ENCODE results near the gene KIAA1755.
"Not testable (repeated sequence)": the region's sequence is repeated elsewhere in the genome, so short reads cannot be mapped to it uniquely, and the experiment has no call there.

The KIAA1755 gene

GRCh38 chr20:38256966-38257365, 3.6 kb downstream of the KIAA1755 start:
- H3K4me1 ChIP-seq (ENCODE audit: control insufficient read depth in 1 of 2, insufficient read depth in 2 of 2, low read length in 2 of 2) = peaks cover 5 to 42% of the 10 kb centered on the region in 2 donors
- no peaks in the 10 kb centered on the region for H3K36me3 ChIP-seq (ENCODE audit: control insufficient read depth in 1 of 2, insufficient read depth in 2 of 2, low read length in 2 of 2)
- no peak overlapping the region for H3K27ac ChIP-seq (ENCODE audit: low read length)
- no peaks in the 10 kb centered on the region for H3K9me3 ChIP-seq (ENCODE audit: control insufficient read depth in 1 of 2, low read length in 2 of 2)
- H3K27me3 ChIP-seq (ENCODE audit: low read depth, low read length) = peaks cover 5% of the 10 kb centered on the region
- H3K4me3 ChIP-seq (ENCODE audit: low read depth in 1 of 2, low read length in 2 of 2) = no peak overlapping the region

DNA sequence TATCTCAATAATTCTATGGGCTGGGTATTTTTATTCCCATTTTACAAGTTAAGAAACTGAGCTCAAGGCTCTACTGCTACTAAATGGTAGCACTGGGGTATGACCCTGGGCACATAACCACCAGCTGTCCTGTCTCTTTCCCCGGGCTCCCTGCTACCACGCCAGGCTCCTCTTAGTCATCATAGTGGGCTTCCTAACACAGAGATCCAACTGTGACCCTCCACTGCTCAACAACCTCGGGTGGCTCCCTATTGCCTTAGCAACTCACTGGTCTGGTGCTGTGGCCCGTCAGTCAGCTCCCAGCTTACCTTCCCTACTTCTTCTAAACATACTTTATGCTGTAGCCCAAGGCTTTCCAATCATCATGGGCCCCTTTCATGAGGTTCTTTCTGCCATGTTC, 4.5 kb downstream of the KIAA1755 start:
- peaks cover 5% of the 10 kb centered on the region for H3K27me3 ChIP-seq (ENCODE audit: low read depth, low read length)
- H3K4me3 ChIP-seq (ENCODE audit: low read depth in 1 of 2, low read length in 2 of 2) = no peak overlapping the region
- no peaks in the 10 kb centered on the region for H3K36me3 ChIP-seq (ENCODE audit: control insufficient read depth in 1 of 2, insufficient read depth in 2 of 2, low read length in 2 of 2)
- H3K27ac ChIP-seq (ENCODE audit: low read length) = peak overlapping the region; percentile 68
- peaks cover 7 to 45% of the 10 kb centered on the region in 2 donors for H3K4me1 ChIP-seq (ENCODE audit: control insufficient read depth in 1 of 2, insufficient read depth in 2 of 2, low read length in 2 of 2)
- no peaks in the 10 kb centered on the region for H3K9me3 ChIP-seq (ENCODE audit: control insufficient read depth in 1 of 2, low read length in 2 of 2)

- no peaks in the 10 kb centered on the region for H3K36me3 ChIP-seq (ENCODE audit: control insufficient read depth in 1 of 2, insufficient read depth in 2 of 2, low read length in 2 of 2)
- peaks cover 7 to 45% of the 10 kb centered on the region in 2 donors for H3K4me1 ChIP-seq (ENCODE audit: control insufficient read depth in 1 of 2, insufficient read depth in 2 of 2, low read length in 2 of 2)
- peak overlapping the region; percentile 68 for H3K27ac ChIP-seq (ENCODE audit: low read length)
- peaks cover 5% of the 10 kb centered on the region for H3K27me3 ChIP-seq (ENCODE audit: low read depth, low read length)
- H3K9me3 ChIP-seq (ENCODE audit: control insufficient read depth in 1 of 2, low read length in 2 of 2) = no peaks in the 10 kb centered on the region
- H3K4me3 ChIP-seq (ENCODE audit: low read depth in 1 of 2, low read length in 2 of 2) = no peak overlapping the region
Observed at GRCh38 chr20:38255393-38255792, 5.1 kb downstream of the KIAA1755 start.

DNA sequence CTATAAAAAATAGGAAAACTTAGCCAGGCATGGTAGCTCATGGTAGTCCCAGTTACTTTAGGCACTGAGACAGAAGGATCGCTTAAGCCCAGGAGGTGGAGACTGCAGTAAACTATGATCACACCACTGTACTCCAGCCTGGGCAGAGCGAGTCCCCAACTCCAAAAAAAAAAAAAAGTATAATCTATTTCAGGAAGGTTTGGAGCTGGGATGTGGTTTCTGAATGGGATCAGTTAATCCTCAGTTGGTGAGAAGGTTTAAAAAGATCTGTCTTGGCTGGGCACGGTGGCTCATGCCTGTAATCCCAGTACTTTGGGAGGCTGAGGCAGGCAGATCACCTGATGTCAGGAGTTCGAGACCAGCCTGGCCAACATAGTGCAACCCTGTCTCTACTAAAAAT, 5.9 kb downstream of the KIAA1755 start:
- not testable (repeated sequence) for H3K36me3 ChIP-seq (ENCODE audit: control insufficient read depth in 1 of 2, insufficient read depth in 2 of 2, low read length in 2 of 2); H3K9me3 ChIP-seq (ENCODE audit: control insufficient read depth in 1 of 2, low read length in 2 of 2); H3K4me3 ChIP-seq (ENCODE audit: low read depth in 1 of 2, low read length in 2 of 2); H3K27ac ChIP-seq (ENCODE audit: low read length); H3K27me3 ChIP-seq (ENCODE audit: low read depth, low read length)
- H3K4me1 ChIP-seq (ENCODE audit: control insufficient read depth in 1 of 2, insufficient read depth in 2 of 2, low read length in 2 of 2) = peaks cover 7 to 41% of the 10 kb centered on the region in 2 donors

DNA sequence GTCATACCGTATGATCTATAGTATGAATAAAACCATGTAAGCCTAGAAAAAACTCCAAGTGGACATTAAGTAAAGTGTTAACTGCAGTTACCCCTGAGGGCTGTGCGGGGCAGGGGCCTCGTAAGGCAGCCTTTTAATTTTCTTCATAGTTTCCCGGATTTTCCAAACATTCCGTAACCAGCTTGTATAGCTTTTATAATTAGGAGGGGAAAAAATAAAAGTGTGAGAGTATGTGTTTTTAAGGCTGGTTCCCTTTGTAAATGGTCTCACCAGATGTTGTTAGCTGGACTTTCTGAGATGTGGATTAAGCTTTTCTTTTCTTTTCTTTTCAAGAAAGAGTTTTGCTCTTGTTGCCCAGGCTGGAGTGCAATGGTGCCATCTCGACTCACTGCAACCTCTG, 7.0 kb downstream of the KIAA1755 start:
- Histone ChIP-seq H3K9me3 (ENCODE audit: control insufficient read depth in 1 of 2, low read length in 2 of 2) (no peaks in the 10 kb centered on the region), H3K36me3 (ENCODE audit: control insufficient read depth in 1 of 2, insufficient read depth in 2 of 2, low read length in 2 of 2) (no peaks in the 10 kb centered on the region), H3K4me3 (ENCODE audit: low read depth in 1 of 2, low read length in 2 of 2) (no peak overlapping the region), H3K27ac (ENCODE audit: low read length) (no peak overlapping the region), H3K4me1 (ENCODE audit: control insufficient read depth in 1 of 2, insufficient read depth in 2 of 2, low read length in 2 of 2) (peaks cover 7 to 42% of the 10 kb centered on the region in 2 donors), H3K27me3 (ENCODE audit: low read depth, low read length) (no peaks in the 10 kb centered on the region)

DNA sequence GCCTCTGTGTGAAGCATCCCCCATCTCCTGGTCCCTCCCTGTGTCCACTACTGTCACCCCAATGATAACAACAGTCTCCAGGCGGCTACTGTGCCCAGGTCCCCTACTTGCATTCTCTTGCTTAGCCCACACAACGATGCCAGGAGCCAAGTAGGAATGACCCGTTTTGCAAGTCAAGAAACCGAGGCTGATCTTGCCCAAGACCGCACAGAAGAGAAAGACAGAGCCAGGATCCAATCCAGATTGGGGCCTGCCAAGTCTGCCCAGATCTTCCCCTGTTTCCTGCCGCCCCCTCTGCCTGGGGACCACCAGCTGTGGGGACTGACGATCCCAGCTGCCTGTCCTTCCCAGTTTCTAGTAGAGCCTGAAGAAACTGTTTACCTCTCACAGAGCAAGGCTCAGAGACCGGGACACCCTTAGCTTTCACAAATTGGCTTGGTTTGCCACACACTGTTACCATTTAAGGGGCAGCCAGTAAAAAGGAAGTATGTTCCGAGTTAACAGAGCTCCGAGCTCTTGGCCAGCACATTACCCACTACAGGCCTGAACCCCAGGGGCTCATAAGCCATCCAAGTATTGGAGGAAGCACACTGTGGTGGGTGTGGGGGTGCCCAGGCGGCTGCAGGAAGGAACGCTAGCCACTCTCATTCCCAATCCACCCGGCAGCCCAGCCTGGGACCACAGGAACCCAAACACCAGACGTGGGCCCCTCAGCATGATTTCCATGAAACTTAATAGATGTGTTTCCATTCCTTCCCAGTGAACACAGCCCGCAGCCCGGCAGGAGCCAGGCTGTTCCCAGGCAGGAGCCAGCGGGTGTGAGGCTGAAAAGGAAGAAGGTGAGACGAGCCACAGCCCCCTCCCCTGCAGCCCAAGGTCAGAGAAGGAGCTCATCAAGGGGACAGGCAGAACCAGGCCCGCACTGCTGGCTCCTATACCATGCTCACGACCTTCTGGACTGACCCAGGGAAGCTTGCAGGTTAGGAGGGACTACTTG, 7.9 kb downstream of the KIAA1755 start:
- Histone ChIP-seq H3K36me3 (ENCODE audit: control insufficient read depth in 1 of 2, insufficient read depth in 2 of 2, low read length in 2 of 2) (no peaks in the 10 kb centered on the region), H3K27me3 (ENCODE audit: low read depth, low read length) (no peaks in the 10 kb centered on the region), H3K9me3 (ENCODE audit: control insufficient read depth in 1 of 2, low read length in 2 of 2) (no peaks in the 10 kb centered on the region), H3K27ac (ENCODE audit: low read length) (peak overlapping the region; percentile 14), H3K4me3 (ENCODE audit: low read depth in 1 of 2, low read length in 2 of 2) (peak overlapping the region in 1 of 2 donors; percentile 8), H3K4me1 (ENCODE audit: control insufficient read depth in 1 of 2, insufficient read depth in 2 of 2, low read length in 2 of 2) (peaks cover 7 to 38% of the 10 kb centered on the region in 2 donors)

GRCh38 chr20:38251441-38251840, 9.1 kb downstream of the KIAA1755 start:
- H3K27ac ChIP-seq (ENCODE audit: low read length); H3K4me3 ChIP-seq (ENCODE audit: low read depth in 1 of 2, low read length in 2 of 2): not testable (repeated sequence)
- H3K4me1 ChIP-seq (ENCODE audit: control insufficient read depth in 1 of 2, insufficient read depth in 2 of 2, low read length in 2 of 2) = peaks cover 7 to 42% of the 10 kb centered on the region in 2 donors

GRCh38 chr20:38250609-38251008, 9.9 kb downstream of the KIAA1755 start:
- Histone ChIP-seq H3K27ac (ENCODE audit: low read length) (no peak overlapping the region), H3K9me3 (ENCODE audit: control insufficient read depth in 1 of 2, low read length in 2 of 2) (no peaks in the 10 kb centered on the region), H3K27me3 (ENCODE audit: low read depth, low read length) (no peaks in the 10 kb centered on the region), H3K36me3 (ENCODE audit: control insufficient read depth in 1 of 2, insufficient read depth in 2 of 2, low read length in 2 of 2) (no peaks in the 10 kb centered on the region), H3K4me3 (ENCODE audit: low read depth in 1 of 2, low read length in 2 of 2) (no peak overlapping the region), H3K4me1 (ENCODE audit: control insufficient read depth in 1 of 2, insufficient read depth in 2 of 2, low read length in 2 of 2) (peaks cover 7 to 47% of the 10 kb centered on the region in 2 donors)

More at GRCh38 chr20:38251441-38251840, 9.1 kb downstream of the KIAA1755 start:
- H3K36me3 ChIP-seq (ENCODE audit: control insufficient read depth in 1 of 2, insufficient read depth in 2 of 2, low read length in 2 of 2); H3K27me3 ChIP-seq (ENCODE audit: low read depth, low read length); H3K9me3 ChIP-seq (ENCODE audit: control insufficient read depth in 1 of 2, low read length in 2 of 2): not testable (repeated sequence)

DNA sequence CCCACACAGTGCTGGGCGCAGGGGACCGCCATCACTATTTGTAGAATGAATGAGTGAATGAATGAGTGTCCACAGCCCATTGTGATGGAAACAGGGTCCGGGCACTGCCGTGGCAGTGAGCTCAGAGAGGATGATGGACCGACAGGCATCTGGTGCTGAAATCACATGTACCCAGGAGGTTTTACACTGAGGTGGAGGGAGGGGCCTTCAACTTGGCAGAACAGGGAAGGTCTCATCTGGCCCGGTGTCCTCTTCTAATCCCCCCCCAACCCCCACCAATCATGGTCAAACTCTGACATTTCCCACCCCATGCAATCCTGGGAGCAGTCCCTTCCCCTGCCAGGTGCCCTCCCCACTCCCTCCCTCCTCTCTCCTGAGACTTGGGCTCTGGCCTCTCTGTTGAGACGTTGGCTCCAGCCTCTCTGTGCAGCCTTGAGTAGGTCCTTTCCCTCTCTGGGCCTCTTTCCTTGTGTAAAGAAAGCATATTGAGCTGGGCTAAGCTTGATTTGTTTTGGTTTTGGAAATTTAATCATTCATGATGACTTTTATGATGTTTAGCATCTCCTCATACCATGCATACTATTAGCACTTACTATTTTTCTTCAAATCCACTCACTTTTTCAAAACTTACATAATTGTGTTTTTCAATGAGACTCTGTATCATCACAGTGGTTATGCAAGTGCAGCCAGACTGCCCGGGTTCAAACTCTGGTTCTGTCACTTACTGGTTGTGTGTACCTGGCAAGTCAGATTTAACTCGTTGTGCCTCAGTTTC, 10.8 kb downstream of the KIAA1755 start:
- Histone ChIP-seq H3K9me3 (ENCODE audit: control insufficient read depth in 1 of 2, low read length in 2 of 2) (no peaks in the 10 kb centered on the region), H3K4me1 (ENCODE audit: control insufficient read depth in 1 of 2, insufficient read depth in 2 of 2, low read length in 2 of 2) (peaks cover 7 to 39% of the 10 kb centered on the region in 2 donors), H3K4me3 (ENCODE audit: low read depth in 1 of 2, low read length in 2 of 2) (no peak overlapping the region), H3K27ac (ENCODE audit: low read length) (no peak overlapping the region), H3K36me3 (ENCODE audit: control insufficient read depth in 1 of 2, insufficient read depth in 2 of 2, low read length in 2 of 2) (no peaks in the 10 kb centered on the region), H3K27me3 (ENCODE audit: low read depth, low read length) (no peaks in the 10 kb centered on the region)

- Histone ChIP-seq H3K9me3 (ENCODE audit: control insufficient read depth in 1 of 2, low read length in 2 of 2) (peaks cover under 1% of the 10 kb centered on the region in 2 donors), H3K4me3 (ENCODE audit: low read depth in 1 of 2, low read length in 2 of 2) (no peak overlapping the region), H3K36me3 (ENCODE audit: control insufficient read depth in 1 of 2, insufficient read depth in 2 of 2, low read length in 2 of 2) (peaks cover 0 to 2% of the 10 kb centered on the region in 2 donors), H3K27me3 (ENCODE audit: low read depth, low read length) (no peaks in the 10 kb centered on the region), H3K27ac (ENCODE audit: low read length) (no peak overlapping the region), H3K4me1 (ENCODE audit: control insufficient read depth in 1 of 2, insufficient read depth in 2 of 2, low read length in 2 of 2) (peaks cover 7 to 33% of the 10 kb centered on the region in 2 donors)
Observed at GRCh38 chr20:38248133-38248532, 12.4 kb downstream of the KIAA1755 start.

DNA sequence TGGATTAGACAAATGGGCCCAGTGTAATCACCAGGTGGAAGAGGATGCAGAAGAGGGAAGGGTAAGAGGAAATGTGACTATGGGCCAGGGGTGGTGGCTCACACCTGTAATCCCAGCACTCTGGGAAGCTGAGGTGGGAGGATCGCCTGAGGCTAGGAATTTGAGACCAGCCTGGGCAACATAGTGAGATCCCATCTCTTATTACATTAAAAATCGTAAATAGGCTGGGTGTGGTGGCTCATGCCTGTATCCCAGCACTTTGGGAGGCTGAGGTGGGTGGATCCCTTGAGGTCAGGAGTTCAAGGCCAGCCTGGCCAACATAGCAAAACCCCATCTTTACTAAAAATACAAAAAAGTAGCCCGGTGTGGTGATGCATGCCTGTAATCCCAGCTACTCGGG, 12.8 kb downstream of the KIAA1755 start:
- H3K9me3 ChIP-seq (ENCODE audit: control insufficient read depth in 1 of 2, low read length in 2 of 2); H3K36me3 ChIP-seq (ENCODE audit: control insufficient read depth in 1 of 2, insufficient read depth in 2 of 2, low read length in 2 of 2); H3K27me3 ChIP-seq (ENCODE audit: low read depth, low read length); H3K27ac ChIP-seq (ENCODE audit: low read length); H3K4me3 ChIP-seq (ENCODE audit: low read depth in 1 of 2, low read length in 2 of 2): not testable (repeated sequence)
- peaks cover 7 to 29% of the 10 kb centered on the region in 2 donors for H3K4me1 ChIP-seq (ENCODE audit: control insufficient read depth in 1 of 2, insufficient read depth in 2 of 2, low read length in 2 of 2)

All from muscle layer of duodenum (tissue), 2 donors.